Mesendoderm (in vitro differentiated cells): ENCODE measurements around the gene NEK5. TPM values are rescaled to one million over a fixed set of nuclear protein-coding genes. Genes with fewer than 3 reads are reported as not detected.
A peak's percentile ranks its signal among the peaks of the same experiment; 100 is the strongest.
"Not testable (repeated sequence)": the region's sequence is repeated elsewhere in the genome, so short reads cannot be mapped to it uniquely, and the experiment has no call there.

Source experiments
- DNase-seq: peaks from one replicate; pipeline ENCODE4 v3.0.0; 2013
- H2AK5ac ChIP-seq: 2 replicates; pipeline ENCODE4 v1.6.1; 2013; ENCODE audit warnings: low read length, inconsistent platforms
- H2BK120ac ChIP-seq: 2 replicates; pipeline ENCODE4 v1.6.1; 2013; ENCODE audit warnings: low read depth, mild to moderate bottlenecking, low read length, moderate library complexity, mixed read lengths
- H2BK15ac ChIP-seq: replicated peaks from 2 replicates; pipeline ENCODE4 v1.6.1; 2013; ENCODE audit warnings: low read depth, mild to moderate bottlenecking, moderate library complexity
- H2BK5ac ChIP-seq: 2 replicates; pipeline ENCODE4 v1.6.1; 2013; ENCODE audit warnings: low read length, inconsistent platforms
- H3K18ac ChIP-seq: 2 replicates; pipeline ENCODE4 v1.6.1; 2013; ENCODE audit warnings: mild to moderate bottlenecking, low read length, mixed read lengths
- H3K23ac ChIP-seq: one replicate; pipeline ENCODE4 v1.6.1; 2013; ENCODE audit warnings: low read length
- H3K27ac ChIP-seq: 2 replicates; pipeline ENCODE4 v1.5.1; 2013; ENCODE audit warnings: low read depth, mild to moderate bottlenecking, inconsistent platforms, low read length, moderate library complexity
- H3K27me3 ChIP-seq: 2 replicates; pipeline ENCODE4 v1.6.1; 2013; ENCODE audit warnings: low read length, control low read depth, mild to moderate bottlenecking, inconsistent platforms; ENCODE audit not compliant: insufficient read depth, poor library complexity
- H3K36me3 ChIP-seq: 2 replicates; pipeline ENCODE4 v1.6.1; 2013; ENCODE audit warnings: low read length, inconsistent platforms; ENCODE audit not compliant: control insufficient read depth, insufficient read depth
- H3K4ac ChIP-seq: one replicate; pipeline ENCODE4 v1.6.1; 2013; ENCODE audit warnings: low read depth, mild to moderate bottlenecking, low read length, moderate library complexity
- H3K4me1 ChIP-seq: 2 replicates; pipeline ENCODE4 v1.6.1; 2013; ENCODE audit warnings: low read depth, low read length, inconsistent platforms; ENCODE audit not compliant: control insufficient read depth
- H3K4me2 ChIP-seq: 2 replicates; pipeline ENCODE4 v1.6.1; 2013; ENCODE audit warnings: low read length
- H3K4me3 ChIP-seq: 2 replicates; pipeline ENCODE4 v1.5.1; 2013; ENCODE audit warnings: mild to moderate bottlenecking, low read length
- H3K56ac ChIP-seq: one replicate; pipeline ENCODE4 v1.6.1; 2013; ENCODE audit warnings: low read length
- H3K79me1 ChIP-seq: 2 replicates; pipeline ENCODE4 v1.6.1; 2013; ENCODE audit warnings: low read length, inconsistent platforms
- H3K79me2 ChIP-seq: 2 replicates; pipeline ENCODE4 v1.6.1; 2013; ENCODE audit warnings: mild to moderate bottlenecking, low read length; ENCODE audit not compliant: control insufficient read depth, insufficient read depth
- H3K9ac ChIP-seq: 2 replicates; pipeline ENCODE4 v1.6.1; 2013; ENCODE audit warnings: low read length, inconsistent platforms
- H4K5ac ChIP-seq: one replicate; pipeline ENCODE4 v1.6.1; 2013; ENCODE audit warnings: low read length
- H4K8ac ChIP-seq: one replicate; pipeline ENCODE4 v1.6.1; 2013; ENCODE audit warnings: low read depth, mild to moderate bottlenecking, control low read depth, low read length, moderate library complexity
- WGBS: extraction: QIAGEN DNeasy Blood & Tissue Kit; methylation state at CpG from one replicate; pipeline ENCODE4 v1.1.7; 2013; ENCODE audit warnings: low lambda C conversion rate, missing lambda C conversion rate; ENCODE audit not compliant: insufficient coverage; ENCODE audit errors: extremely low coverage; 5-methylcytosine and 5-hydroxymethylcytosine counted together
- polyA plus RNA-seq, 2 experiments: library from polyadenylated mRNA; stranded (reverse); fragments of 200-250 nt; gene quantifications; one replicate each; pipeline ENCODE4 v1.2.3, GENCODE V29; 2013

Gene NEK5
- 0.67 TPM for polyA plus RNA-seq (2013, experiment 1 of 2)
- 0.64 TPM for polyA plus RNA-seq (2013, experiment 2 of 2)

DNA sequence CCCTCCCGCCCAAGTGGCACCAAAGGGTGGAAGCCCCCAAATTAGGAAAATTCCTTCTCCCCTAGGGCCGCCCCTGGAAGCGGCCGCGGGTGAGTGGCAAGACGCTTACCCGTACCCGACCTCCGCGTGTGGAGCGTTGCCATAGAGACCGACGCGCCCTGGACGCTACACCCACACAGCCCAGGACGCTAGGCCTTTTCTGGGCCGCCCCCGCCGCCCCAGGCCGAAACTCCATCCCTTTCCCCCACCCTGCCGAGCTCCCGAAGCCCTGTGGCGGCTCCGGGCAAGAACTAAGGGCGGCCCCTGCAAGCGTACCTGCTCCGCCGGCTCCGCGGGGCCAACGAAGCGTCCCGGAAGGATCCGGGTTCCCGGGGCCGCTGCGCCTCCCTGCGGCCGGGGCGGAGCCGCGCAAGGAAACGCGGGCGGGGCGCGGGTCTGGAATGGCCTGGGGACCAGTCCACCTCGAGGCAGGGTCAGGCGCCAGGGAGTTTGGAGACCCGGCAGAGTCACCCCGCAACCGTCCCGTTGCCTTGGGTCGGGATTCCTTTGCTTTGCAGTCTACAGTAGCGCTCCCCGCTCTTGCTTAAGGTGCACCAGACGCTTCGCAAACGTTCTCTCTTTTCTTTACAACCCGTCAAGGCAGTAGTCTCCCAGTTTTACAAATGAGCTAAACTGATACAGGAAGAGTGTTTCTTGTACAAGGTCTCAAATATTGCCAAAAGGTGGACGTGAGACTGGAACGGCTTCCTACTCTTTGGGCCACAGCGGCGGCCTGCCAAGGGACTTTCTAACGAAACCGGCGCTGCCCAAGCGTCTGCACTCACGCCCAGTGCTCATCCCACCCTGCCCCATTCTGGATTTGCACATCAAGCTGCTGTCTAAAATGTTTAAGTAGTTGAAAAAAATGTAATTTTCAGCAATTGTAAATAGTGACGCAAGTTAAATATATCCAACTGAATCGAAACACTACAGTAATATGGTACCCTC is at the start of gene NEK5:
TSS of gene NEK5 (minus strand) at position 360 of the 987 bp plus-strand sequence. CDS start 1,591 bp downstream, outside the sequence.
- no peaks in the 10 kb centered on the region for H3K27me3 ChIP-seq
- peak within 1 kb of the TSS; percentile 35 for H3K4me2 ChIP-seq
- H3K23ac ChIP-seq = no peak within 1 kb of the TSS
- no peaks in the 10 kb centered on the region for H3K4me1 ChIP-seq
- H3K4me3 ChIP-seq = peak within 1 kb of the TSS; percentile 10
- no peak within 1 kb of the TSS for H2BK15ac ChIP-seq
- H4K8ac ChIP-seq = no peak within 1 kb of the TSS
- H3K36me3 ChIP-seq = no peaks in the 10 kb centered on the region
- H3K27ac ChIP-seq = no peak within 1 kb of the TSS
- H3K4ac ChIP-seq = no peak within 1 kb of the TSS
- no CpG with 5 or more reads among the region's 71 CpGs for WGBS
- H2BK120ac ChIP-seq = no peak within 1 kb of the TSS
- no peaks in the 10 kb centered on the region for H3K79me1 ChIP-seq
- no peak within 1 kb of the TSS for H3K18ac ChIP-seq
- H3K79me2 ChIP-seq = no peaks in the 10 kb centered on the region
- H4K5ac ChIP-seq = no peak within 1 kb of the TSS
- H2AK5ac ChIP-seq = no peak within 1 kb of the TSS
- H3K9ac ChIP-seq = peak within 1 kb of the TSS; percentile 49
- H2BK5ac ChIP-seq = no peak within 1 kb of the TSS
- peak; percentile 84 for DNase-seq
- peak within 1 kb of the TSS; percentile 78 for H3K56ac ChIP-seq

GRCh38 chr13:52177276-52177675 is 48.4 kb upstream of the NEK5 start:
- no peak overlapping the region for H3K56ac ChIP-seq
- WGBS = 100% methylated on average over 1 of the region's 2 CpGs
- H2BK15ac ChIP-seq = no peak overlapping the region
- no peak overlapping the region for H4K5ac ChIP-seq
- no peaks in the 10 kb centered on the region for H3K4me1 ChIP-seq
- H2BK5ac ChIP-seq = no peak overlapping the region
- H3K4me2 ChIP-seq = no peak overlapping the region
- H4K8ac ChIP-seq = no peak overlapping the region
- no peak overlapping the region for H3K4ac ChIP-seq
- H3K23ac ChIP-seq = no peak overlapping the region
- no peak overlapping the region for H2AK5ac ChIP-seq
- no peaks in the 10 kb centered on the region for H3K79me1 ChIP-seq
- H3K36me3 ChIP-seq = peaks cover 3% of the 10 kb centered on the region
- no peak overlapping the region for H3K9ac ChIP-seq
- H3K18ac ChIP-seq = no peak overlapping the region
- no peak overlapping the region for H3K4me3 ChIP-seq
- H3K79me2 ChIP-seq = no peaks in the 10 kb centered on the region
- no peaks in the 10 kb centered on the region for H3K27me3 ChIP-seq
- H2BK120ac ChIP-seq = no peak overlapping the region
- no peak for DNase-seq
- H3K27ac ChIP-seq = no peak overlapping the region

- not testable (repeated sequence) for DNase-seq, H2BK120ac ChIP-seq, H3K56ac ChIP-seq, H2BK15ac ChIP-seq, H3K4me2 ChIP-seq, H3K27me3 ChIP-seq, H2AK5ac ChIP-seq, H3K4me3 ChIP-seq, H4K8ac ChIP-seq, H3K4ac ChIP-seq, H3K18ac ChIP-seq, H3K79me1 ChIP-seq, H3K27ac ChIP-seq, H3K23ac ChIP-seq, H3K4me1 ChIP-seq, H2BK5ac ChIP-seq, H4K5ac ChIP-seq, H3K79me2 ChIP-seq, H3K9ac ChIP-seq, H3K36me3 ChIP-seq
- no CpG with 5 or more reads among the region's 6 CpGs for WGBS
These were observed 45.1 kb upstream of the NEK5 start for GRCh38 chr13:52173970-52174369.

- no peak overlapping the region for H3K9ac ChIP-seq
- H2AK5ac ChIP-seq = no peak overlapping the region
- H3K4ac ChIP-seq = no peak overlapping the region
- H3K27ac ChIP-seq = no peak overlapping the region
- H3K27me3 ChIP-seq = no peaks in the 10 kb centered on the region
- no peak overlapping the region for H2BK5ac ChIP-seq
- no peaks in the 10 kb centered on the region for H3K79me1 ChIP-seq
- H2BK15ac ChIP-seq = no peak overlapping the region
- H4K5ac ChIP-seq = no peak overlapping the region
- H2BK120ac ChIP-seq = no peak overlapping the region
- H4K8ac ChIP-seq = no peak overlapping the region
- H3K4me3 ChIP-seq = no peak overlapping the region
- no peak for DNase-seq
- H3K23ac ChIP-seq = no peak overlapping the region
- peaks cover 3% of the 10 kb centered on the region for H3K36me3 ChIP-seq
- no peaks in the 10 kb centered on the region for H3K4me1 ChIP-seq
- no peak overlapping the region for H3K4me2 ChIP-seq
- no peaks in the 10 kb centered on the region for H3K79me2 ChIP-seq
- H3K18ac ChIP-seq = no peak overlapping the region
- no CpG with 5 or more reads among the region's 3 CpGs for WGBS
- H3K56ac ChIP-seq = no peak overlapping the region
These were observed 44.5 kb upstream of the NEK5 start for GRCh38 chr13:52173373-52173772.

DNA sequence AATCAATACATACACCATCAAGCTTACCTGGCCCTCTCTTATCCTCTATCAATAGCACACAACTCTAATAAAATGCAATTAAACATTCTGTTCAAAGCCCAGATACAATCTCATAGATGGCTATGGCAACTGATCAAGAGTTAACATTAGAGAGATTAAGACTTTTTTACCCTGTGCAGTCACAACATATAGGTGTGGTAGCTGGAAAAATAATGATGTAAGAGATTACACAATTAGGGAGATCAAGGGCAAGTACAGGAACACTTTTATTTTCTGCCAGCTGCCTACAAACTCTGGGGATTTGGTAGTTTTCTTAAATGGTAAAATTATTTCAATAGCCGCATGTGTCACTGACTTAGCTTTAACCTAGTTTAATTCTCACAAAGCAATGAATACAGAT is 42.8 kb upstream of the NEK5 start:
- H2BK5ac ChIP-seq, DNase-seq, H2BK15ac ChIP-seq, H3K27me3 ChIP-seq, H3K4ac ChIP-seq, H3K4me3 ChIP-seq, H4K5ac ChIP-seq, H2BK120ac ChIP-seq, H3K36me3 ChIP-seq, H3K79me2 ChIP-seq, H3K56ac ChIP-seq, H3K27ac ChIP-seq, H3K18ac ChIP-seq, H4K8ac ChIP-seq, H3K79me1 ChIP-seq, H3K9ac ChIP-seq, H3K4me1 ChIP-seq, H3K4me2 ChIP-seq, H2AK5ac ChIP-seq, H3K23ac ChIP-seq: not testable (repeated sequence)
- no CpG with 5 or more reads among the region's 1 CpG for WGBS
